GM15510 (cell line): ENCODE data around the gene IRAK3.

Experiments
- POLR2A ChIP-seq: IDR thresholded peaks from 3 replicates; pipeline ENCODE4 v1.6.1; 2011; ENCODE audit warnings: borderline replicate concordance; ENCODE audit not compliant: insufficient read length; ENCODE audit errors: extremely low read depth

The IRAK3 gene

DNA sequence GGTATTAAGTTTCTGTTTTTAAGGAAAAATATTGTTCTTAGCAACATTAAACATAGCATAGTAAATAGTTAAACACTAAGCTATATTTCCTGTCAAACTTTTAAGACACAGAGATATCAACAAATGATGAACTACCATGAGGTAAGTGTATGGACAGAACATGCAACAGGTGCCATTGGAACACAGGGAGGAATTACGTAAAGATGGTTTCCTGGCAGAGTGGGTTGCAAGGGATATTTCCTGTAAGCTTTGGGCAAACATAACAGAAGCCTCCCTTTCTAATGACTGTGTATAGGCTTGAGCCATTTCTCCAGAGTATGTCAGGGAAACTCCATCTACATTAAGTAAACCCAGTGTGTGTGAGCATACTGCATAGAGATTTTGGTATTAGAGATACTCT, 81.6 kb downstream of the IRAK3 start:
- TF ChIP-seq POLR2A: no peak

DNA sequence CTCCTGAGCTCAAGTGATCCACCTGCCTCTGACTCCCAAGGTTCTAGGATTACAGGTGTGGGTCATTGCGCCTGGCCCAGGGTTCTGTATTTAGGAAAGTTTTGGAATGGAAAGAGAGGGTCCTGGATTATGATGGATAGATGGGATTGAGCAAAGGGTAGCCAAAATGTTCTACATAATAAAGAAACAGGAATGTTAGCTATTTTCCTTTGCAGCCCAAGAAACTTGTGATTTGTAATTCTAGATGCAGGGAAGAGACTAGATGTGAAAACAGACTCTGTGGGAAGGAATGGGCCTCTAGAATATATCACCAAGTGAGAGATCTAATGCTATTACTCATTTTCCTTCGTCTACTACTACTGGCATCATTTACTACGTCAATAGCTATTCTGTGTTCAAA, 83.6 kb downstream of the IRAK3 start:
- no peak for TF ChIP-seq POLR2A

DNA sequence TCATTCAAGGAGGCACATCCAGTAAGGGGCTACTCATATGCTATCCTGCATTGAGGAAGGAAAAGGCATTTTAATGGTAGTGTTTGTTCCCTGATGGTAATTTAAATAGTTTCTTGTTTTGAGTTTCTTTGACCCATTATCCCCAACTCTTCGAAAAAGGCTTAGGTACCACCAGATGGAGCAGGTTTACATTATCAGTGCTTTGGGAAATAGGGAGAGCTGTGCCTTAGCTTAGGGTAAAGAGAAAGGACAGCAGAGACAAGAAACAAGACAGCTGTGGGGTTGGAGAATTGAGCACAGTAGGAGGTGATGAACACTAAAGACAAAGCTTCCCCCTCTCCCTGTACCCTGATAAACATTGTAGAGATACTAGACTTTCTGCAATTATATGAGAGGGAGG, 84.1 kb downstream of the IRAK3 start:
- no peak for TF ChIP-seq POLR2A

DNA sequence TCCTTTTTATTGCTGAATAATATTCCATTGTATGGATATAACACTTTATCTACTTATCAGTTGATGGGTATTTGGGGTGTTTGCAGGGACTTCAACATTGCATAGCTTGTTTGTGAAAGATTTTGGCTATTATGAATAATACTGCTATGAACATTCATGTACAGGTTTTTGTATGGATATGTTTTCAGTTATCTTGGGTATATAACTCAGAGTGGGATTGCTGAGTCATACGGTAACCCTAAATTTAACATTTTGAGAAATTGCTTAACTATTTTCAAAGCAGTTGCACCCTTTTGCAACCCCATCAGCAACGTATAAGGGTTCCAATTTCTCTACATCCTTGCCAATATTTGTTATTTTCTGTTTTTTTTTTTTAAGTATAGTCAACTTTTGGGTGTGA, 86.0 kb downstream of the IRAK3 start:
- no peak for TF ChIP-seq POLR2A

DNA sequence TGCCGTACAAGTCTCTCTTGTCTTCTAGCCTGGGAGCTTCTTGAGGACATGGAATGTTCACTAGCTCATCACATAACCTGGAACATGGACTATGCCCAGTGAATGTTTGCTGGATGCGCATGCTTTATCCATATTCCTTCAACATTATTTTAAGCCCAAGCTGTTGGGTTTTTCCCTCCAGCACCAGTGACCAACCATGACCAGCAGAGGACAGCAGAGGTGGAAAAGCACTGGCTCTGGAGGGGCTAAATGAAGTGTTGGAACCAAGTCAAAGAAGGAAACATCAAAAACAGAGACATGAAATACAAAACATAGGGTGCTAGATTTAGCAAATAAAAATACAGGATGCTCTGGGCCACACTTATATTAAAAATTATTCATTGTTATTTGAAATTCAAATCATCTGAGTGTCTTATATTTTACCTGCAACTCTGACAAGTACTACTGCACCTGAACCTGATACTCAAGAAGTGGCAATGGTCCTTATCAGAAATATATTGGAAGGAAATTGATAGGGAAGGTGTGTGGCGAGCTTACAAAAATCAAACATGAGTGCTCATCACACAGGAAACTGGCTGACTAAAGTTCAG, 90.2 kb downstream of the IRAK3 start:
- TF ChIP-seq POLR2A: no peak

DNA sequence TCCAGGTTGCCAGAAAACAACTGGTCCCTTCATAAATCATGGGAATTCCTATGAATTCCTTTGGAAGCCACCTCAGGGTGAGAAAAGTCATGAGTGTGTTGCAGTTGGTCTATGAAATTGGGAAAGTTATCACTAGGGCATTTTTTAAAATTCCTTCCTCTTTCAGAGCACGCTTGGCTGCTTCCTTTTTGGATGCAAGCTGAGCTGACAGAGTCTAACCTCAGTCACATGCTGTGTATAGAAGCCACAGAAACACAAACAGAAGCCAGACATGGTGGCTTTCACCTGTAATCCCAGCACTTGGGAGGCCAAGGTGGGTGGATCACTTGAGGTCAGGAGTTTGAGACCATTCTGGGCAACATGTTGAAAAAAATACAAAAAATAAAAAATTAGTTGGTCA, 91.5 kb downstream of the IRAK3 start:
- TF ChIP-seq POLR2A: no peak

DNA sequence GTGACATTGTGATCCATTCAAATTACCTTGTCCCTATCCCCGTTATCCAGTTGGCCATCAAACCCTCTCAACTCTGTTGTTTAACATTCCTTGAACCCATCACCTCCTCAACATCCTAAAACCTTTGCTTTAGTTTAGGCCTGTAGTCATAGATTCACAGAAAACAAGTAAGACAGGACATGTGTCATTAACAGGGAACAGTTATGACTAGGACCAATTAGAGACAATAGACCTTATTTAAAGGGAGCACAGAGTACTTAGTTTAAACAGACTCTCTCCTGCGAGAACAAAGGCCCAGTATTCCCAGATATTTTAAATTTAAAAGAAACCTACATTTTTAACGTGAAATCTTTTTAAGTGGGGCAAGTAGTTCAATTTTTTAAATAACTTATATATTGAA, 93.2 kb downstream of the IRAK3 start:
- TF ChIP-seq POLR2A: no peak

DNA sequence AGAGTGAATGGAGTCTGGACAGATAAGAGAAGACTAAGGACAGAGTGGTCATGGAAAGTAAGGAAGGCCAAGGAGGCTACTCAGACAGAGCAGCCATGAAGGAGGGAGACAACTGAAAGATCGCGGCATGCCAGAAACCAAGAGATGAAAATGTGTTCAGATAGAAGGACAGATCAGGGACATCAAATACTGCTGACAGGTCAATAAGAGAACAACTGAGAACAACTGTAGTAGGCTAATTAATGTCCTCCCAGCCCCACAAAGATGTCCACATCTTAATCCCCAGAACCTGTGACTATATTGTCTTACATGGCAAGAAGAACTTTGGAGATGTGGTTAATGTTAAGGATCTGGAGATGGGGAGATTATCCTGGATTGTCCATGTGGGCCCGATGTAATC, 98.3 kb downstream of the IRAK3 start:
- TF ChIP-seq POLR2A: no peak

DNA sequence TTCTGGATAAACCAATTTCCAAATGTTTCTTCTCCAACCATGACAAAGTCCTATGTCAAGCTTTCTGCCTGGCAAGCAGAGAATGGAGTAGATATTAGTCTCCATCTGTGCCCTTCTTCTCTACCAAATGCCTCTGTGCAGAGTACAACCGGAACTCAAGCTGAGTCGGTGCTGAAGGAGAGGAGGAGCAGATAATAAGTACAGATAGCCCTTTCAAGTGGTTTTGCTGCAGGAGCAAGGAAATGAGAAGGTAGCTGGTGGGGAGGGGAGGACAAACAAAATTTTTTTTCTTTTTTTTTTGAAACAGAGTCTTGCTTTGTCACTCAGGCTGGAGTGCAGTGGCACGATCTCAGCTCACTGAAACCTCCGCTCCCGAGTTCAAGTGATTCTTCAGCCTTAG, 99.1 kb downstream of the IRAK3 start:
- no peak for TF ChIP-seq POLR2A

DNA sequence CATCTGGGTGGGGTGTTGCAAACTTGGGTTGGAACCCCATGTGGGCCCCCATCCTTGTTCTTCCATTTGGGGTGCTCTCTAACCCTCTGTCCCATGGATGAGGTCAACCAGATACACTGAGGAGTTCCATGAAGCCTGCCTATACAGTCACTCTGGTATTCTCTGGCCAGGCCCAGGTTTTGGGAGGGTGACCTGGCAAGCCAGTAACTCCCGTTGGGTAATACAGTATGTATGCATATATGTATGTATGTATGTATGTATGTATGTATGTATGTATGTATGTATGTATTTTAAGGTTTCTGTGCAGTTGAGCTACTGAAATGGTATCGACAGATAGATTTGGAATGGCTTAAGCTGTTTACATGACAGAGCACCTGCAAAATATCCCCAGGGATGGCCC, 100.5 kb downstream of the IRAK3 start:
- TF ChIP-seq POLR2A: no peak

DNA sequence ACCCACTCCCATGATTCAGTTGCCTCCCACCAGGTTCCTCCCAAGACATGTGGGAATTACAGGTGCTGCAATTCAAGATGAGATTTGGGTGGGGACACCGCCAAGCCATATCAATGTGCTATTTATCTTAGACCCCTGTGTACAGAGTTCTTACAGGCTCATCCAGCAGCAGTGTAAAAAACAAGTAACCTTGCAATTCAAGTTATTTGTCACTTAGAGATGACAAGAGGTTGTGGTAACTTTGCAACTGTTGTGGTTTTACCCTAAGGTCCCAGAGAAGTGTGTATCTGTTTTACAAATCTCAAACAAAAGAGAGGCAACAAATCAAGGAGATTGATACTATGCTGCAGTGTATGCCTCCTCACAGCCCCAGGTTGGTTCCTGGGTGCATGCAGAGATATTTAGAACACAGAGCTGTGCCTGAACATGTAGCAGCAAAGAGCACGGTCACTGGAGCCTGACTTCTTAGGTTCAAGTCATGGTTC, 101.7 kb downstream of the IRAK3 start:
- TF ChIP-seq POLR2A: no peak

DNA sequence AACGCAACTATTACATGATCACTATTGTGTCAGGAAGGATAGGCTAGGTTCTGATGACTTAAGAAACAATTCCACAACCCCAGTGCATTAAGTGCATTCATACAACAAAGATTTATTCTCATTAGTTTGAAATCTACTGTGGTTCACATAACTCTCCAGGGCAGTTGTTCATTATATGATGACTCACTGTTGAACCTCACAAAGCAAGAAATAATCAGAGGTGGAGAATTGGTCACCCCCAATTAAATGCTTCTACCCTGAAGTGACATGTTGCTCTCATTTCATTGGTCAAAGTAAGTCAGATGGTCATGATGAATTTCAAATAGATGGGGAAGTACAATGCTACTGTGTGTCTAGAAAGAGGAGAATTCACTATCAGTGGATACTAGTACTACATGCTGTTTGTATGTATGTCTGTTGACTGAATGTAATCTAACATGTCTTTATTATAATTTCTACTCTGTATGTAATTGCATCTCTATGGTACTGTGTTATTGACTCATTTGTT, 107.2 kb downstream of the IRAK3 start:
- no peak for TF ChIP-seq POLR2A

DNA sequence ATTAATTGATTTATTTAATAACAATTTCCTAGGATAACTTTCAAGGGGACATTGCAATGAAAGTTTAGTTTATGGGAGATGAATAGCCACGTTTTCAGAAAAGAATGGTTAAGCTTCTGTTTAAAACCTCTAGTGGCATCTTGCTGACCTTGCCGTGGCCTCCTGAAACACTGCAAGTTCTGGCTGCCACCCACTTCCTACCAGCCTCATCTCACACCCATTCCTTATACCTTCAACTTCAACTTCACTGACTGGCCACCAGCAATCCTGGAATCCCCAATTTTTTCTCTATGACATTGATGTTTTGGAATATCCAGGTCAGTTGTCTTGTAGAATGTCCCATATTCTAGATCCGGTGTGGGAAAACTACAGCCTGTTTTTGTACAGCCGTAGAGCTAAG, 108.1 kb downstream of the IRAK3 start:
- no peak for TF ChIP-seq POLR2A

DNA sequence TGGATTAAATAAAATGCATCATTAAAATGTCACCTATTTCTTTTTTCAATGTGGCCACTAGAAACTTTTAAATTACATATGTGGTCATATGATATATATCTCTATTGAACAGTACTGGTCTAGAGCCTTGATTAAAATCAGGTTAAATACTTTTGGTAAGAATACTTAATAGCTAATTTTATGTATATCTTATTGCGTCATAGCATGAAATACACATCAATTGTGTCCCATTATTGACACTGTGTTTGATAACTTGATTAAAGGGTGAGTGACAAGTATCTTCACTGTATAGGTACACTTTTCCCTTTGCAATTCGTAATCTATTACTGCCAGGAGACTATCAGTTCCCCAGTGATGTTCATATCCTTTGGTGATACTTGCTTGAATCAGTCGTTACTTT, 108.9 kb downstream of the IRAK3 start:
- TF ChIP-seq POLR2A: no peak

DNA sequence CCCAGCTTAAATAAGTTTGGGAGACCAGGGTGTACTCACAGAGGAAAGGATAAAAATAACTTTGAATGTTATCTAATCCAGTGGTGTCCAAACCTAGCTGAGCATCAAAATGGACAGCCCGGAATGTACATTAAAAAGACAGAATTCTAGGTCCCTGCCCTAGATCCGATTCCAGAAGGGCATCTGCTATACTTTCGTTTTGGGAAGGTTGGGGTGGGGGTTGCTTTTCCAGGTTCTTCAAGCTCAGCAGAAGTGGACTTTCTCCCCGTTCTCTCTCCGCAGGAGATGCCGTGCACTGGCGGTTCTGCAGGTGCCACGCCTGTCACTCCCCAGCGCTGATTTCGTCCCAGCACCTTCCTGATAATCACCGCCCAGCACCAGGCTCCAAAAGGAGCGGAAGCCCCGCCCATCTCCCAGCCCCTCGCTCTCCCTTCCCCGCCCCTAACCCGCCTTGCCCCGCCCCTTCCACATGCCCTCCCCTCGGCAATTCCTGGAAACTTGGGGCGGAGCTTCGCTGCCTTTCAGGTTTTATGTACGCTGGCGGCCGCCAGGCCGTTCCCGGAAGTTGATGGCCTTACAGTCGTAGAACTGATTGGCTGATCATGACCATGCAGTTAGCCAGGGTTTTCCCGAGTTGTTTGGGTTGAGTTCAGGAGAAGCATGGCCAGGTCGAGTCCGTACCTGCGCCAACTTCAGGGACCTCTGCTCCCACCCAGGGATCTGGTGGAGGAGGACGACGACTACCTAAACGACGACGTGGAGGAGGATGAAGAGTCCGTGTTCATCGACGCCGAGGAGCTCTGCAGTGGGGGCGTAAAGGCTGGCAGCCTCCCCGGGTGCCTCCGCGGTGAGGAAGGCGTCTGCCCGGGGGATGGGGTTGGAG, 113.2 kb downstream of the IRAK3 start, which contains the start of gene HELB:
TSS of gene HELB (plus strand) at position 550 of the 883 bp plus-strand sequence. CDS start at position 661, 111 bp downstream.
- peak; percentile 73 for TF ChIP-seq POLR2A

DNA sequence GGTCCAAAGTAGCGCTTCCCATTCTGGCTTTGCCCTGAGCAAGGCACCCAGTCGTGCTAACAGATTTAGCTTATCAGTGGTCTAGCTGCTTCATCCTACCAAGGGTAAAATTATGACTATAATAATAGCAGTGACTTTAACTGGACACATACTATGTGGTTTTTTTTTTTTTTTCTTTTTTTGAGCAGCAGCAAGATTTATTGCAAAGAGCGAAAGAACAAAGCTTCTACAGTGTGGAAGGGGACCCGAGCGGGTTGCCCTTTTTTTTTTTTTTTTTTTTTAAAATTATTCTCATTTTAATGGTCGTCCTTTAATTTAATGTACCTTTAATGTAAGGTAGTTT, 113.8 kb downstream of the IRAK3 start:
- no peak for TF ChIP-seq POLR2A
